NCI-H1694 treated with DMSO at 0.1 percent for 48 hours (cell line): ENCODE results near the gene MAGI2.
A peak's percentile ranks its signal among the peaks of the same experiment; 100 is the strongest.
"Not testable (repeated sequence)": the region's sequence is repeated elsewhere in the genome, so short reads cannot be mapped to it uniquely, and the experiment has no call there.

Source experiments
- DNase-seq: peaks from one replicate; lab custom pipeline; 2025; lab: John Stamatoyannopoulos, UW

MAGI2 gene

DNA sequence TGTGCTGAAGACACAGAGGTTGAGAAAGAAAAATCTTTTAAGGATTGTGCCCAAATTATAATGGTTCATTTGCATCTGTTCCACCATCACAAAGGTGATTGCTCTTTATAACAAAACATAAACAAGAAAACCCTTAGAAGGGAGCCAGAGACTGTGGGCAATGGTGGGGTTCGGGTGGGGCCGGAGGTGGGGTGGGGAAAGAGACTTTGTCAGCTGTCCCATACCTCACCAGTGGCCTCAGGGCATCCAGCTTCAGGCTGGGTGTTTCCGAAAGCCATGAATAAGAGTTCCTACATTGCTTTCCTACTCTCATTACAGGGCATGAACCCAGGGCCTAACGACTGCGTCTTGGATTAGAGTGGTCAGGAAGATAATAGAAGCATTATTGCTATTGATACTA, 1427.0 kb downstream of the MAGI2 start:
- no peak for DNase-seq

DNA sequence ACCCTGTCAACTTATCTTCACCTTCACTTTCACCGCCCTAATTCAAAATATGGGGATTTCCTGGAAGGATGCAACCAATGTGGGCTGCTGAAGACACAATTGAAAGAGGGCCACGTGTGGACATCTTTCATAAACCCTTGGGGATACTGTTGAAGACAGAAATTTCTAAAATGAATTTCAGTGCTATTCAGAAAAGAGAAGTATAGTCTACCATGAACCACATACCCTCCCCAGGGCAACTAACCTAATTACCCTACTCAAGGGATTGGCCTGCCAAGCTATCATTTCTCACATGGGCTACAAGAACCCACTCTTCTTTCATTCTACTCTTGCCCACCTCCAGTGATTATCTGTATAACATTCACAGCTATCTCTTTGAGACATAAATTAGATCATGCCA, 1428.9 kb downstream of the MAGI2 start:
- no peak for DNase-seq

DNA sequence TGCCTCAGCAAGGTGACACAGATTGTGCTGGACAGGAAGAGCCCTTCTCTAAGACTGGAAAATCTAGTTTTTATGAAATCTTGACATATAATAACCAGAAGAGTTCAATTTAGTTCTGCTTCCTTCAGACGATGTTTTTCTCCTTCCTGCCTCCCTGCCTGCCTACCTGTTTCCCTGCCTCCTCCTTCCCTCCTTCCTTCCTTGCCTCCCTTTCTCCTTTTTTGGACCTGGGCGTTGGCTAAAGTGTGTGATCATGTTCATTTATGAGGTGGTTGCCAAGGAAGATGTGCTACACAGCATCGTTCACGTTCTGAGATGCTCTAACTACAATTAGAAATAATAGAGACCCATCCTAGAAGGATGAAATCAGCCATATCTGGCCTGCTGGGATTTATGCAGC, 1430.3 kb downstream of the MAGI2 start:
- DNase-seq = no peak

DNA sequence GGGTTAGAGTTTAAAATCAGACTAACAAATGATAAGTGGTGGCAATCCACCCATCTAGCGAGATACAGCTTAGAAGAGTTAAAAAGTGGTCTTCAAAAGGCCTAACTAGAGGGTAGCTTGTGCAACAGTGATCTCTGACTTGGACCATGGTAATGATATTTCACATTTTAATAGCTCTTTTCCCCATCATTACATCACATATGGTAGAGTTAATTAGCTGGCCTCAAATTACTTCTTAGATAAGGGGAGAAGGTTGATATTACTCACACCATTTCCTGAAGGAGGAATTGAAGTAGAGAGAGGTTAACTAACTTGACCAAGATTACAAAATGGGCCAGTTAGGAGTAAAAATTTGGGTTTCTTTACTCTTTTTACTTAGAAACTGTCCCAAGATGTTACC, 1431.3 kb downstream of the MAGI2 start:
- no peak for DNase-seq

DNA sequence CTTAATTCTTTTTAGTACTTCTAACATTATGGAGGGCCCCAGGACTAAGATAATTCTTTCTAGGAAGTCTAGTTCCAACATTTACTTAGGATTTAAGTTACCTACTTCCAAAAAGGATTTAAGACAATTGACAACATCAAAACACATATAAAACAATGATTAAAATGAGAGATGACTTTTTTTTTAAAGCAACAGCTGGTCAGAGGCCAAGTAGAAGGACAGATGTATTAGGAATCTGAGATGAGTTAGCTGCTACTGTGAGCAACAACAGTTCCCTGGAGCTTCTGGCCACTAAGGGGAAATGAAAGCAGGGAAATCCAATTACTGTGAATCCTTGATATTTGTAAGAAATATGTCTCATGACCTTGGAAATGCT, 1432.6 kb downstream of the MAGI2 start:
- no peak for DNase-seq

DNA sequence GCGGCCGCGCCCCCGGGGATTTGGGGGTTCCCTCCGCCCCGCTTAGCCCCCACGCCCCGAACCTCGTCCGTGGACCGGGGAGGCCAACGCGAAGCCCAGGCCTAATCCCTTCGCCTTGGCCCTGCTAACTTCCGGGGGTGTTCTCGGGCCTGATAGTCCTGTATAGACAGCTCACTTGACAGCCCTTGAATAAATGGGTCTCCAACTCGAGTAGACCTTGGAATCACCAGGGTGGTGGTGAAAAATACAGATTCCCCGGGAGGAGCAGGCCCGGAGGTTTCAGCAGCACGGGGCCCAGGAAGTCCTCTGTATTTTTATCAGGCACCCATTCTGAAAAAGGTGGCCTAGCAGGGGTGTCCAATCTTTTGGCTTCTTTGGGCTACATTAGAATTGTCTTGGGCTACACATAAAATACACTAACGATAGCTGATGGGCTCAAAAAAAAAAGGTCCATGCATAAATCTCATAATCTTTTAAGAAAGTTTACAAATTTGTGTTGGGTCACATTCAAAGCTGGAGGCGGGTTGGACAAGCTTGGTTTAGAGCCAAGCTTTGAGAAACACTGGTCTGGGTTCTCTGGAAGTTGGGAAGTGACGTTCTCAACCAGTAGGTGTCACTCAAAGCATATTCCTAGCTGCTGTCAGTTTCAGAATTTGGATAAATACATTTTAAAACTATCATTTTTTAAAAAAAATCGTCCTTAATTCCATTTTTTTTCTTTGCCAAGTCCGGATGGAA, 1433.2 kb downstream of the MAGI2 start:
- peak; percentile 86 for DNase-seq

DNA sequence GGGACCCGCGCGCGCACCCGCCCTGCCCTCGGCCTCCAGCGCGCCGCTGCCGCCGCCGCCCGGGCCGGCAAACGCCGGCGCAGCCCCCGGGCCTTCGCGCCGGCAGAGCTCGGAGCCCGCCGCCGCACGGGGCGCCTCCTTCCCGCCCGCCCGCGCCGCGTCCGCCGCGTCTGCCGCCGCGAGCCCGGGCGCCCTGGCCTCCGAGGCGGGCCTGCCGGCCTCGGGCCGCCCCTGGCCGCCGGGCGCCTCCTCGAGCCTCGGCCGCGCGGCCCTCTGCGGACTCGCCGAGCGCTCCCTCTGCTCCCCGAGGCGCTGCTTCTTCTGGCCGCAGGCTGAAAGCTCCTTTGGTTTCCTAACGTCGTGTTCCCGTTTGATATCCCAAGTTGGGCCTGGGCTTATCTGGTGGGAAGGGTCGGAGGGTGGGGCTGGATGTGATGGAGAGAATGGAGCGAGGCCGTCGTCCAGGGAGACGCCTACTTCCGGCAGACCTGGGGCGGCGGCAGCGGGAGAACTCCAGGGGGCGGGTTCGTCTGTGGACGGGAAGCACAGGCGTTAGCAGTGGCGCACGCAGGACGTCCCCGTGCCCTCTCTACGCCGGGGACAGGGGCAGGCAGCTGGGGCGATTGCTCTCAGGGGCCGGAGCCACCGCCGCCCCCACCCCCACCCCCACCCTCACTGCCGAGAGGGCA, 1433.9 kb downstream of the MAGI2 start:
- peak; percentile 89 for DNase-seq

DNA sequence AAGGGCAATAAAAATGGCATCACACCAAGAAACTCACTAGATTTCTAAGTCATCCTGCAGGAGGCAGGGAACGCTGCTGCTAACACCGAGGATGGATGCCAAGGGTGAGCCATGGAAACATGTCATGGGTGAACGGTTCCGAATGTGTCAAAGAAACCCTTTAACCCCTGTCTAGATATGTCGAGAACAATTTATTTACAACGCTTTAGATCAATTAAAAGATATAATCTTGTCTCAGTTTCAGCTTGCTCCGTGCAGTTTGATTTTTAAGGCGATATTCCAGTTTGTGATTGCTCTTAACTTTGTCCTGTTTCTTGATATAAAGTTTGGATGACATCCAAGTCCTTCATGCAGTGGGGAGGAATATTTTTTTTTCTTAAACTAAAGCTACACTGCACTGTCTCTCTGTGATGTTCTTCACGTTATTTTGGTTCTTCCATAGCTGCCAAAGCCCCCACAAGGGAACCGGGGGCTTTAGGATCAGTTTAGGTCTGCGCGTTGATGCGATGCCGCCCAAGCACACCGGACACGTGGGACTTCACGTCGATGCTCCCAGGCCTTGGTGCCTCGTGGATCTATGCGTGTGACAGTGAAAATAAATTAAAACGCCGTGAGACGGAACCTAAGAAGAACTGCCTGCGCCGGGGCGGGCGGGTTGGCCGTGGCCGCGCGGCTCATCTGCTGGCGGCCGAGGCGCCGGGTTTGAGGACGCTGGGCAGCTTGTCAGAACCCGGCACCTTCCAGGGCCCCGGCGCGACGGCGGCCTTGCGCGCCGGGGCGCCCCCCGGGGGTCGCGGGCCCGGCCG, 1434.6 kb downstream of the MAGI2 start:
- DNase-seq = peak; percentile 38

DNA sequence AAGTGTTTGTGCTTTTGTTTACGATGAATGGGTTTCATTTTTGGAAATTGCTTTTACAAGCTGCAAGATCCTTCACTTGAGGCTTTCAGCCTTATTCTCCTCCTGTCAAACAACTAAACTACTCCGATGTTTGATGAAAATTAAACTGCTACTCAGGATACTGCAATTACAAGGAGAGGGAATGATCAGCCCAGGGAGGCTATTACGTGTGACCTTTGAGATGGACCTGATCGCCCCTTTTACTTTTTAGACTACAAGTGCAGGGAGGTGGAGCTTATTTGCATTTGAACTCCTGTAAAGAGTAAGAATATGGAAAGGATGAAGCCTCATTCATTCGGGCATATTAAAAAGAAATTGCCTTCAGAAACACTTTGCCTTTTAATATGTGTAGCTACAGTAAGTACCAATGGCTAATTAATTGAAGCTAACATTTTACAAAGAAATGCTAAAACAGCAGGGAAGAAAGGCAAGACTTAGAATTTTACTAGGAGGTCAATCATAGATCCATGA, 1435.8 kb downstream of the MAGI2 start:
- DNase-seq = no peak

DNA sequence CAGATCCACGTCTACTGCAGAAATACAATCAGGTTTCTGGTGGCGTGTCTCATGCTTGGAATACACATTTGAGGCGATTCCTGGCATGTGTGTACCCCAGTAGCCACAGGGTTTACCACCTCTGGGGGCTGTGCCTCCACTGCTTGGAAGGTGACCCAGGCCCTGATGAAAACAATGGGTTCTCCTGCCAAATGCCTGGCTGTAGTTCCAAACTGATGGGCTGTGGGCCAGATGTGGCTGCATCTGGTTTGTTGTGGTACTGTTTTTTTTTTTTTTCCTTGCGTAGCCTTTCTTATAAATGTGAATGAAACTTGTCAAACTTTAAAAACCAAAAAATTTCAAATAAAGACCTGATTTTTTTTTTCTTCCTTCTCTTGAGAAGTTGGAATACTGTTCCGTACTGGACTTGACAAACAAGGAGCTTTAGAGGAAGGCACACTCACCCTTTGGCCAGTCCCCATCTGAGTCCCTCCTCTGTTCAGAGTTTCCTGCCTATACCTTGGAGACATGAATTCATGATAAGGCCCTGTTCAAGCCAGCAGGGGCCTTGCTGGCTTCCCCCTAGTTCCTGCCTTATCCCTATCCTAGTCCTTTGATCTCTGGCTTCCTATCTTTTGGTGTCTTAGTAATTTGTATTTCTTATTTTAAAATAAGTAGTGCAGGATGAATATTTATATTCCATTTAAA, 1437.8 kb downstream of the MAGI2 start:
- no peak for DNase-seq

DNA sequence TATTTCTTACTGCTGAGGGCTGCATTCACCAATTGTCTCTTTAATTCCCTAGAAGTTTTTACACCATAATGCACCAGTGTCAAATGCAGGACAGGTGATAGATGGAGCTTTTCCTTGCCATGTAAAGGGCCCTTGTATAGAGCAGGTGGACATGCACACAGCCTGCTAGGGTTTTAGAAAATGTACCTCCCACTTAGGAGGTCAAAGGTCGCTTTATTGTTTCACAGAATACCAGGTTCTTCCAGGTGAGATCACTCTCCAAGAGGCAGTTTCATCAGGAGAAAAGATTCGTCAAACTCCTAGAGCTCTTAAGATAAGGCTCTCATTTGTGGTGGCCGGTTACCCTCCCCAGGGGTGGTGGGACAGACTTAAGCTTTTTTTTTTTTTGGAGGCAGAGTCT, 1439.1 kb downstream of the MAGI2 start:
- DNase-seq = no peak

DNA sequence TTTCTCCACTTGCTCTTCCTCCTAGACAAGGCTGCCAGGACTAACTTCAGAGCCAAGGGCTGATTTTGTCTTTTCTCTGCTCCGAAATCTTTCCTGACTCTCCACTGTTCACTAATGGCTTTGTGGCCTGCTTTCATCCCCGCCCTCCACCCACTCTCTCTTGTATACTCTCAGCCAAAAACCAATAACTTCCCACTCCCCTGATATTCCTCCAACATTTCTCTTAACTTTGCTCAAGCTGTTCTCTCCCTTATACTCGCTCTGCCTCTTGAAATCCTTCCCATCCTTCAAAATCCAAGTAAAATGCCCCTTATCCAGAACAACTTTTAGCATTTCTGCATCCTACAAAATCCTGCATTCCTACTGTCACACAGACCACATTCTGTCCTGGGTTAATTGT, 1440.1 kb downstream of the MAGI2 start:
- DNase-seq = no peak

DNA sequence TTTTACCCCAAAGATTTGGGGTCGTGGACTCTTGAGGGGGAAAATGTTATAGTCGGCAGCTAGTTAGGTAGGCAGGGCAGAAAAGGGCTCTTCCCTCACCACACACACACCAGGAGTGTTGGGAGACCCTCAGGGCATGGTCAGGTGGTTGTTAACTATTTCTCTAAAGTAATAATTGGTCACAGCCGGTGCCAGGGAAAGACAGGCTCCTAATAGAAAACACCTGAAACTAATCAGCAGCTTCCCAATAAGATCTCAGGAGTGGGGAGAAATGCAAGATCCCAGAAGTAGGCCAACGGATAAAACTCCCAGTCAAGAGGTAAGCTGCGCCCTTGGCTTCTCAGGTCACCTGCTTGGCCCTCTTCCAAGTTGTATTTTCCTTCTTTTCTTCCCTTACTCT, 1441.8 kb downstream of the MAGI2 start:
- DNase-seq = no peak

DNA sequence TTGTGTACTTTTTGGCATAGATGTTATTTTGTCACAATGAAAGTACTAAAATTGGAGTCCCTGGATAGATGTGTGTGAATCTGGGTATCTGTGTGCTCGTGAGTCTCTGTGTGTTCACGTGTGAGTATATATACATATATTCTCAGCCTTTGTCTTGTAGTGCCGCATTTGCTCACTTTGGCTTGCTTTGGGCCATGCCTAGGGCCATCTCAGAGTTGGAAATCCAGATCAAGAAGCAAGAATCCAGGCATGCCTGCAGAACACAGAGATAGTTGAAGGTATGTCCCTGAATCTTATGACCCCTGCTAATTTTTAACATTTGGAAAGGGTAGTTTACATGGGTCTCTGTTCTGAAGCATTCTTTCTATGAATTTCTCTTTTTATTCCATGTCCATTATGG, 1446.2 kb downstream of the MAGI2 start:
- DNase-seq = no peak

DNA sequence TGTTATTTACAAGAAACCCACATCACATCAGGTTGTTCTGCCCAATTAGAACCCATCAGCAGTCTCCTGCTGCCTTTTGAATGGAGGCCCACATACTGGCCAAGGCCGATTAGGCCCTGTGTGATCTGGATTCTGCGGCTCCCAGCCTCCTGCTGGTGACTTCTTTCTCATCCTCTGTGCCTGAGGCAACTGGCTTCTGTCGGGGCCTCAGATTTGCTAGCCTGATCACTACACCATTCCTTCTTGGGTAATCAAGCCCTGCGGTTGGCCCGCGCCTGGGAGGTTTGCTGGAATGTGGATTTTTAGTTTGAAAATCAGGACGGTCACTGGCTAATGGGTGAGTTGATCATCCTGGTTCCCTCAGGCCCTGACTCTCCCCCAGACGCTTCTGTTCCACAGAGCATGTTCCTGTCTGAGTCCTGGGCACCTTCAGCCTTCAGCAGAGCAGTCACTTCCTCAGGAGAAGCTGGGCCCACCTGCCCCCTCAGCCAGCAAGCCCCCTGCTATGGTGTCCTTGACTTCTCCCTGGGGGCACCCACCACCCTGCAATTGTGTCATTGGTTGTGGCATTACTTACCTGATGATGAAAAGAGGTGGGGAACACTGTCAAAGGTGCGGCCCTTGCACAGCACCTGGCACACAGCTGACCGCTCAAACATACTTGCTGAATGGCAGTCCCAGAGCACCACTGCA, 1447.3 kb downstream of the MAGI2 start:
- DNase-seq = no peak

DNA sequence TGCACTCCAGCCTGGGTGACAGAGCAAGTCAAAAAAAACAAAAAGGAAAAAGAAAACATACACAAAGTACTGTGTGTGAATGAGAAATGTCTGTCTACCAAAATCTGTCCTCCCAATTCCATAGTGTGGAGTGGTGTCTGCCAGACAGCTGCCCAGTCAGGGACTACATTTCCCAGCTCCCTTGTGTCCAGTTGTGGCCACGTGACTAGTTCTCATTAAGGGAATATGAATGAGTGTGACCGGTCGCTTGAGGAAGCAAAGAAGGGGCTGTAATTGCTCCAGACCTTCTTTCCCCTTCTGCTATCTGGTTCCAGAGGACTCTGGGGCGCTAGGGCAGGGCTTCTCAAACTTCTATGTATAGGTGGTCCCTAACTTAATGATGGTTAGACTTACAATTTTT, 1450.8 kb downstream of the MAGI2 start:
- no peak for DNase-seq

DNA sequence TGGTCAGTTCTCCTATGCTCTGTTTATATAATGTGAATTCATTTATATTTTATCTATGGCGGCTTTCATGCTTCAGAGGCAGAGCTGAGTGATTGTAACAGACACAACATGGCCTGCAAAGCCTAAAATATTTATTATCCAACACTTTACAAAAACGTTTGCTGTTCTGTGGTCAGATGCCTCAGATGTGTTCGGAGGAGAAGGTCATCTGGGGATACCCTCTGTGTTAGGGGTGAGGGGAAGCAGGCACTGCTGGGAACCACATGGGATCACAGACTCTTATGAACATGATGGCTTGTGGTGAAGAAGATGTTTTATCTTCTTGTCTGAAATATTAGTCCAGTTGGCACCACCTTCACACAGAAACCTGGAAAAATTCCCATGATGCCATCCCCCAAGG, 1451.4 kb downstream of the MAGI2 start:
- no peak for DNase-seq

DNA sequence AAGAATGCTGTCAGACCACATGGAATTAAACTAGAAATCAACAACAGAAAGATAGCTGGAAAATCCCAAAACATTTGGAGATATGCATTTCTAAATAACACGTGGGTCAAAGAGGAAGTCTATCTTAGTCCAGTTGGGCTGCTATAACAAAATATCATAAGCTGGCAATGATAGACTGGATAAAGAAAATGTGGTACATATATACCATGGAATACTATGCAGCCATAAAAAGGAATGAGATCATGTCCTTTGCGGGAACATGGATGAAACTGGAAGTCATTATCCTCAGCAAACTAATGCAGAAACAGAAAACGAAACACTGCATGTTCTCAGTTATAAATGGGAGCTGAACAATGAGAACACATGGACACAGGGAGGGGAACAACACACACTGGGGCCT, 1454.3 kb downstream of the MAGI2 start:
- DNase-seq = not testable (repeated sequence)

DNA sequence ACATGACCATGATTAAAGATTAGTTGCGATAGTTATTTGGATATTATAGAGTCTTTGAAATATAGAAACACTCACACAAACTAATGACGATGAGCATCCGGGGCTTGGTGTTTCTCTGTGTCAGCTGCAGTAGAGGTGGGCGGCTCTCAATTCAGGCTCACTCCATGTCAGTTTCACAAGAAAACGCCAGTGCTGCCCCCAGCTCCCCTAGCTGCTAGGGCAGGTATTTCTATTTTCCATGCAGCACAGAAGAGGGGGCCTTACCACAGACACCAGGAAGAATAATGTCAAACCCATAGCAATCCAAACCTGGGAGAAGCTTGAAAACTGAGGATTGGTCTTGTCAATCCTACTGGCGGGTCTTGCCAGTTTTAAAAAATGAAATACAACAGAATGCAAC, 1457.8 kb downstream of the MAGI2 start:
- DNase-seq = no peak

DNA sequence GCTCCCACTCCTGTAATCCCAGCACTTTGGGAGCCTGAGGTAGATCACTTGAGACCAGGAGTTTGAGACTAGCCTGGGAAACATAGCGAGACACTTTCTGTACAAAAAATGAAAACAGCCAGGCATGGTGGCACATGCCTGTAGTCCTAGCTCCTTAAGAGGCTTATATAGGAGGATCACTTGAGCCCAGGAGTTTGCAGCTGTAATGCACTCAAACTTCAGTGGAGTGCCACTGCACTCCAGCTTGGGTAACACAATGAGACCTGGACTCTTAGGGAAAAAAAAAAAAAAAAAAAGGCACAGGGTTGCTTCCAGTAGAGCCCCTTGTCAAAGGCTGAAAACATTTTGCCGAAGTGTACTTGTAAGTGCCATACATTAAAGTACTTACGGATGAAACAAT, 1459.6 kb downstream of the MAGI2 start:
- DNase-seq = no peak

DNA sequence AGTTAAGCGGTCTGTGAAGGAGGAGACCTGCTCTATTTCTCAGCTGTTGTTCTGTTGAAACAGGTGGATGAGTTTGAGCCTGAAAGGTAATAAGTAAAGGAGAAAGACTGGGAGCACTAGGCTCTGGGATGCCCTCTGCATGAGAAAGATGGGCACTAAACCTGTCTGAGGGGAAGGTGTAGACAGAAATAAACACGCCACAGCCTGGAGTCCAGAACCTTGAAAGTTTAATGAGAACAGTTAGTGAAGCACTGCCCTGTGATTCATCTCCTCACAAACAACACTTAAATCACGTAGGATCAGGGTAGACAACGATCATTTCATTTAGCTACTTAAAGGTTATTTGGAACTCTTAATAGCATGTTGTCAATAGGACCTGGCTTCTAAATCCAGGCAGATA, 1461.8 kb downstream of the MAGI2 start:
- no peak for DNase-seq
